IMR-90 (cell line): ENCODE data around the gene SOBP. TPM values are rescaled to one million over a fixed set of nuclear protein-coding genes. Genes with fewer than 3 reads are reported as not detected.

ENCODE experiments used
- ATAC-seq: fragments of 200-7000 bp; cut with Tn5 transposase; 2 replicates; pipeline ENCODE4 v1.9.1; 2020; ENCODE audit warnings: low read depth, mild to moderate bottlenecking, moderate library complexity
- BruUV-seq: library from RNA; stranded (reverse); fragments of 400-500 nt; replicated peaks from 2 replicates; lab custom pipeline; 2021; lab: Mats Ljungman, UMichigan
- CTCF ChIA-PET: fragments of 300-600 bp; formaldehyde crosslinking; extraction: SDS; loops from one replicate; lab custom pipeline; 2021; ENCODE audit warnings: antibody characterized with exemption; lab: Yijun Ruan, JAX
- POLR2A ChIA-PET: fragments of 300-600 bp; sonication (Branson Sonifier 250); formaldehyde crosslinking; loops from one replicate; lab custom pipeline; 2022; ENCODE audit warnings: antibody characterized with exemption; ENCODE audit not compliant: unreplicated experiment; lab: Charles Lee
- DNase-seq: peaks from one replicate; pipeline ENCODE4 v3.0.0; 2013
- H2AFZ ChIP-seq: replicated peaks from 2 replicates; pipeline ENCODE3; 2013; ENCODE audit warnings: low read length, mild to moderate bottlenecking; ENCODE audit not compliant: poor library complexity
- H2AK5ac ChIP-seq: 2 replicates; pipeline ENCODE4 v1.6.1; 2013; ENCODE audit warnings: low read depth, low read length, inconsistent platforms
- H2AK9ac ChIP-seq: replicated peaks from 2 replicates; pipeline ENCODE3; 2013; ENCODE audit warnings: mild to moderate bottlenecking, low read depth, low read length, moderate library complexity; ENCODE audit not compliant: poor library complexity
- H2BK120ac ChIP-seq: 2 replicates; pipeline ENCODE4 v1.6.1; 2013; ENCODE audit warnings: low read depth, low read length, inconsistent platforms
- H2BK15ac ChIP-seq: 3 replicates; pipeline ENCODE4 v1.6.1; 2013; ENCODE audit warnings: low read depth, low read length, inconsistent platforms
- H2BK20ac ChIP-seq: 2 replicates; pipeline ENCODE4 v1.6.1; 2013; ENCODE audit warnings: low read depth, mild to moderate bottlenecking, inconsistent platforms, low read length, moderate library complexity
- H2BK5ac ChIP-seq: 2 replicates; pipeline ENCODE4 v1.6.1; 2013; ENCODE audit warnings: mild to moderate bottlenecking, low read depth, low read length, inconsistent platforms; ENCODE audit not compliant: poor library complexity, severe bottlenecking
- H3K14ac ChIP-seq: replicated peaks from 2 replicates; pipeline ENCODE4 v1.6.1; 2013; ENCODE audit warnings: low read depth, low read length, inconsistent platforms
- H3K18ac ChIP-seq: 2 replicates; pipeline ENCODE4 v1.6.1; 2013; ENCODE audit warnings: low read depth, low read length, control low read depth
- H3K23ac ChIP-seq: 2 replicates; pipeline ENCODE4 v1.6.1; 2013; ENCODE audit warnings: low read depth, low read length, inconsistent platforms
- H3K27ac ChIP-seq: 2 replicates; pipeline ENCODE4 v1.5.1; 2013; ENCODE audit warnings: mild to moderate bottlenecking, control low read depth, low read length; ENCODE audit not compliant: insufficient read depth
- H3K27me3 ChIP-seq: 2 replicates; pipeline ENCODE4 v1.6.1; 2013; ENCODE audit warnings: low read length; ENCODE audit not compliant: control insufficient read depth, insufficient read depth
- H3K36me3 ChIP-seq: 2 replicates; pipeline ENCODE4 v1.6.1; 2013; ENCODE audit warnings: low read length, mixed read lengths; ENCODE audit not compliant: control insufficient read depth, insufficient read depth
- H3K4ac ChIP-seq: 2 replicates; pipeline ENCODE4 v1.6.1; 2013; ENCODE audit warnings: low read depth, low read length, inconsistent platforms
- H3K4me1 ChIP-seq: 2 replicates; pipeline ENCODE4 v1.6.1; 2013; ENCODE audit warnings: low read length, mixed read lengths; ENCODE audit not compliant: control insufficient read depth, insufficient read depth
- H3K4me2 ChIP-seq: 2 replicates; pipeline ENCODE4 v1.6.1; 2013; ENCODE audit warnings: low read depth, mild to moderate bottlenecking, control low read depth, low read length, moderate library complexity
- H3K4me3 ChIP-seq: 2 replicates; pipeline ENCODE4 v1.5.1; 2013; ENCODE audit warnings: low read depth, mild to moderate bottlenecking, control low read depth, low read length, moderate library complexity; ENCODE audit not compliant: insufficient read depth
- H3K56ac ChIP-seq: 2 replicates; pipeline ENCODE4 v1.6.1; 2013; ENCODE audit warnings: low read length, inconsistent platforms; ENCODE audit not compliant: insufficient read depth; ENCODE audit errors: extremely low read depth
- H3K79me1 ChIP-seq, 2 experiments: 2 replicates each; pipeline ENCODE4 v1.6.1; 2013; ENCODE audit warnings: low read length in 2 of 2, inconsistent platforms in 1 of 2, low read depth in 1 of 2
- H3K9ac ChIP-seq: 2 replicates; pipeline ENCODE4 v1.6.1; 2013; ENCODE audit warnings: low read depth, low read length, control low read depth
- H3K9me1 ChIP-seq: 2 replicates; pipeline ENCODE4 v1.6.1; 2013; ENCODE audit warnings: low read length, inconsistent platforms; ENCODE audit not compliant: insufficient read depth
- H3K9me3 ChIP-seq: 2 replicates; pipeline ENCODE4 v1.6.1; 2013; ENCODE audit warnings: low read length; ENCODE audit not compliant: control insufficient read depth, insufficient read depth
- H4K20me1 ChIP-seq: 2 replicates; pipeline ENCODE4 v1.6.1; 2013; ENCODE audit warnings: low read length, inconsistent platforms; ENCODE audit not compliant: insufficient read depth
- H4K5ac ChIP-seq: 2 replicates; pipeline ENCODE4 v1.6.1; 2013; ENCODE audit warnings: mild to moderate bottlenecking, low read depth, low read length, control low read depth
- H4K8ac ChIP-seq, 2 experiments: 2 replicates each; pipeline ENCODE4 v1.6.1; 2013; ENCODE audit warnings: low read depth in 2 of 2, low read length in 2 of 2, control low read depth in 1 of 2, inconsistent platforms in 1 of 2
- H4K91ac ChIP-seq: 2 replicates; pipeline ENCODE4 v1.6.1; 2013; ENCODE audit warnings: low read depth, low read length, inconsistent platforms; ENCODE audit not compliant: insufficient read depth
- BHLHE40 ChIP-seq: fragments of 150-350 bp; IDR thresholded peaks from 2 replicates; pipeline ENCODE4 v1.6.1; 2016; ENCODE audit warnings: mild to moderate bottlenecking, low read depth, low read length
- CEBPB ChIP-seq: IDR thresholded peaks from 2 replicates; pipeline ENCODE4 v1.6.1; 2012; ENCODE audit warnings: low read depth, low read length, improper control_type of control experiment
- CHD1 ChIP-seq: IDR thresholded peaks from 2 replicates; pipeline ENCODE4 v1.6.1; 2012; ENCODE audit warnings: low read depth, low read length, improper control_type of control experiment
- CTCF ChIP-seq: conservative IDR thresholded peaks from 2 replicates; pipeline ENCODE4 v1.5.1; 2012; ENCODE audit warnings: mild to moderate bottlenecking, low read depth, low read length, improper control_type of control experiment
- ELK1 ChIP-seq: fragments of 150-350 bp; IDR thresholded peaks from 2 replicates; pipeline ENCODE4 v1.6.1; 2016; ENCODE audit warnings: low read depth, mild to moderate bottlenecking, low read length, moderate library complexity, borderline replicate concordance
- FOS ChIP-seq: fragments of 150-350 bp; IDR thresholded peaks from 2 replicates; pipeline ENCODE4 v1.6.1; 2016; ENCODE audit warnings: low read depth, low read length
- MAFK ChIP-seq: IDR thresholded peaks from 2 replicates; pipeline ENCODE4 v1.6.1; 2012; ENCODE audit warnings: low read depth, low read length, improper control_type of control experiment
- MAZ ChIP-seq: IDR thresholded peaks from 2 replicates; pipeline ENCODE4 v1.6.1; 2012; ENCODE audit warnings: low read depth, mild to moderate bottlenecking, low read length, improper control_type of control experiment, moderate library complexity, borderline replicate concordance
- MXI1 ChIP-seq: IDR thresholded peaks from 2 replicates; pipeline ENCODE4 v1.6.1; 2012; ENCODE audit warnings: low read depth, mild to moderate bottlenecking, low read length, moderate library complexity, borderline replicate concordance
- POLR2A ChIP-seq: IDR thresholded peaks from 2 replicates; pipeline ENCODE4 v1.6.1; 2012; ENCODE audit warnings: mild to moderate bottlenecking, low read depth, low read length
- RFX5 ChIP-seq: IDR thresholded peaks from 2 replicates; pipeline ENCODE4 v1.8.0; 2012; ENCODE audit warnings: low read depth, mild to moderate bottlenecking, low read length, moderate library complexity
- SMC3 ChIP-seq: fragments of 150-350 bp; IDR thresholded peaks from 2 replicates; pipeline ENCODE4 v1.6.1; 2016; ENCODE audit warnings: low read depth, mild to moderate bottlenecking, antibody characterized with exemption, low read length, moderate library complexity
- USF2 ChIP-seq: fragments of 150-350 bp; IDR thresholded peaks from 2 replicates; pipeline ENCODE4 v1.6.1; 2017; ENCODE audit warnings: mild to moderate bottlenecking, antibody characterized with exemption, low read length, low read depth
- WGBS, 2 experiments: methylation state at CpG; one replicate each; pipeline versions ENCODE4 v1.1.5 to v1.1.7; 2013; ENCODE audit warnings: missing lambda C conversion rate in 2 of 2; ENCODE audit not compliant: insufficient read length in 1 of 2; ENCODE audit errors: extremely low coverage in 2 of 2; 5-methylcytosine and 5-hydroxymethylcytosine counted together
- dilution Hi-C: fragments of 300-500 bp; cut with HindIII; formaldehyde crosslinking; loops from one replicate; pipeline ENCODE4 v1.14.3; 2018; ENCODE audit warnings: low sequenced_read_pairs; ENCODE audit not compliant: unreplicated experiment
- in situ Hi-C: fragments of 300-500 bp; cut with MboI; formaldehyde crosslinking; loops from 3 replicates; pipeline ENCODE4 v1.14.3; 2019; ENCODE audit warnings: low sequenced_read_pairs, inconsistent platforms, mixed read lengths
- intact Hi-C: fragments of 100-400 bp; cut with micrococcal nuclease; formaldehyde crosslinking; loops from 2 replicates; pipeline ENCODE4 v1.10.0; 2022
- polyA plus RNA-seq, 3 experiments: library from polyadenylated mRNA; depleted of rRNA; stranded (reverse); fragments of >200 nt; gene quantifications; 2 replicates each; pipeline ENCODE4 v1.2.3, GENCODE V29; 2012; ENCODE audit warnings: low replicate concordance in 1 of 3
- total RNA-seq: library from RNA; depleted of rRNA; stranded (reverse); fragments of >200 nt; gene quantifications from 2 replicates; pipeline ENCODE4 v1.2.3, GENCODE V29; 2012

The SOBP gene
- total and polyA plus RNA-seq, 2 of the 4 experiments (the other 2 are of a cell fraction), result 0.60 to 0.72 TPM

- TF ChIP-seq CEBPB, result no peak
- TF ChIP-seq CHD1, result no peak
- TF ChIP-seq MAZ, result no peak
- TF ChIP-seq RFX5, result no peak
- TF ChIP-seq CTCF, result no peak
- TF ChIP-seq USF2, result no peak
- no peak for TF ChIP-seq ELK1
- no peak for TF ChIP-seq BHLHE40
- no peak for TF ChIP-seq FOS
- TF ChIP-seq MAFK, result no peak
- no peak for TF ChIP-seq POLR2A
- no peak for TF ChIP-seq MXI1
- no peak for TF ChIP-seq SMC3
- Histone ChIP-seq H2AFZ (no peak overlapping the region), H3K4me1 (peaks cover 3% of the 10 kb centered on the region), H2BK20ac (no peak overlapping the region), H2AK5ac (no peak overlapping the region), H3K4me3 (no peak overlapping the region), H3K4ac (no peak overlapping the region), H3K9me1 (no peaks in the 10 kb centered on the region; the same call in 1 of the 2 replicates), H4K5ac (no peak overlapping the region), H2BK15ac (no peak overlapping the region), H2BK5ac (no peak overlapping the region), H4K20me1 (no peaks in the 10 kb centered on the region), H2AK9ac (no peak overlapping the region), H3K9me3 (no peaks in the 10 kb centered on the region), H3K27me3 (no peaks in the 10 kb centered on the region), H3K9ac (no peak overlapping the region), H3K4me2 (no peak overlapping the region), H3K14ac (no peak overlapping the region), H3K56ac (no peak overlapping the region), H4K91ac (no peak overlapping the region), H3K36me3 (no peaks in the 10 kb centered on the region), H3K27ac (no peak overlapping the region), H4K8ac (no peak overlapping the region), H2BK120ac (no peak overlapping the region), H3K18ac (no peak overlapping the region), H3K79me1 (no peaks in the 10 kb centered on the region), H3K23ac (no peak overlapping the region)
- intact Hi-C loops (no loop called here), dilution Hi-C loops (no loop called here), in situ Hi-C loops (no loop called here)
- ChIA-PET CTCF (no interaction called here), POLR2A (no interaction called here)
- DNase-seq (no peak), ATAC-seq (no peak)
- WGBS, 2 experiments, result no CpG with 5 or more reads among the region's 5 CpGs
- BruUV-seq, result no TSS peak
Measured at GRCh38 chr6:107600121-107600520, 110.2 kb downstream of the SOBP start.
